ENCODE measurements around the gene LRIG2.
A peak's percentile ranks its signal among the peaks of the same experiment; 100 is the strongest.
"Not testable (repeated sequence)": the region's sequence is repeated elsewhere in the genome, so short reads cannot be mapped to it uniquely, and the experiment has no call there.

LRIG2 gene

DNA sequence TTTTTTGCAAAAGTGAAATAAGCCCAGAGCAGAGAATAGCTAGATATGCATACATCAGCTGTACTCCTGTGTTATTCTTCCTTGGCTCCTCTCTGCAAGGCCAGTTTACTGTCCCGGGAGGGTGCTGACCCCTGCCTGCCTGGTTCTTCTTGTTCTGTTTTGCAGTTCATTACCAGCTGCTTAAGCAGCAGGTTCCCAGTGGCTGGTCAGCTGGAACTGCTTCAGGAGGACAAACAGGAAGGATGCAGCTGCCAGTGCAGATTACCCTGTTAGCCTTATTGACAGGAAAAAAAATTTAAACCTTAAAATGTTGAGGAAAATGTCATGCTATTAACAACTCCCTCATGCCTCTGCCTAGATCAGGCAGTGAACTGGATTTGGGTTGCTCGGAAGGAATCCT lies 16.0 kb upstream of the LRIG2 start:
- Histone ChIP-seq H3K36me3 (no peaks in the 10 kb centered on the region), H3K4me3 (ENCODE audit: low read depth, low read length) (no peak overlapping the region), H3K9me3 (no peaks in the 10 kb centered on the region), H3K4me1 (peaks cover 27% of the 10 kb centered on the region), H3K27me3 (no peaks in the 10 kb centered on the region)
- TF ChIP-seq, protein P1, sequence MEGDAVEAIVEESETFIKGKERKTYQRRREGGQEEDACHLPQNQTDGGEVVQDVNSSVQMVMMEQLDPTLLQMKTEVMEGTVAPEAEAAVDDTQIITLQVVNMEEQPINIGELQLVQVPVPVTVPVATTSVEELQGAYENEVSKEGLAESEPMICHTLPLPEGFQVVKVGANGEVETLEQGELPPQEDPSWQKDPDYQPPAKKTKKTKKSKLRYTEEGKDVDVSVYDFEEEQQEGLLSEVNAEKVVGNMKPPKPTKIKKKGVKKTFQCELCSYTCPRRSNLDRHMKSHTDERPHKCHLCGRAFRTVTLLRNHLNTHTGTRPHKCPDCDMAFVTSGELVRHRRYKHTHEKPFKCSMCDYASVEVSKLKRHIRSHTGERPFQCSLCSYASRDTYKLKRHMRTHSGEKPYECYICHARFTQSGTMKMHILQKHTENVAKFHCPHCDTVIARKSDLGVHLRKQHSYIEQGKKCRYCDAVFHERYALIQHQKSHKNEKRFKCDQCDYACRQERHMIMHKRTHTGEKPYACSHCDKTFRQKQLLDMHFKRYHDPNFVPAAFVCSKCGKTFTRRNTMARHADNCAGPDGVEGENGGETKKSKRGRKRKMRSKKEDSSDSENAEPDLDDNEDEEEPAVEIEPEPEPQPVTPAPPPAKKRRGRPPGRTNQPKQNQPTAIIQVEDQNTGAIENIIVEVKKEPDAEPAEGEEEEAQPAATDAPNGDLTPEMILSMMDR (IDR thresholded peaks at IDR 0.05; ENCODE audit: low read depth, low read length), result peak; percentile 20
- DNase-seq, result peak; percentile 43

DNA sequence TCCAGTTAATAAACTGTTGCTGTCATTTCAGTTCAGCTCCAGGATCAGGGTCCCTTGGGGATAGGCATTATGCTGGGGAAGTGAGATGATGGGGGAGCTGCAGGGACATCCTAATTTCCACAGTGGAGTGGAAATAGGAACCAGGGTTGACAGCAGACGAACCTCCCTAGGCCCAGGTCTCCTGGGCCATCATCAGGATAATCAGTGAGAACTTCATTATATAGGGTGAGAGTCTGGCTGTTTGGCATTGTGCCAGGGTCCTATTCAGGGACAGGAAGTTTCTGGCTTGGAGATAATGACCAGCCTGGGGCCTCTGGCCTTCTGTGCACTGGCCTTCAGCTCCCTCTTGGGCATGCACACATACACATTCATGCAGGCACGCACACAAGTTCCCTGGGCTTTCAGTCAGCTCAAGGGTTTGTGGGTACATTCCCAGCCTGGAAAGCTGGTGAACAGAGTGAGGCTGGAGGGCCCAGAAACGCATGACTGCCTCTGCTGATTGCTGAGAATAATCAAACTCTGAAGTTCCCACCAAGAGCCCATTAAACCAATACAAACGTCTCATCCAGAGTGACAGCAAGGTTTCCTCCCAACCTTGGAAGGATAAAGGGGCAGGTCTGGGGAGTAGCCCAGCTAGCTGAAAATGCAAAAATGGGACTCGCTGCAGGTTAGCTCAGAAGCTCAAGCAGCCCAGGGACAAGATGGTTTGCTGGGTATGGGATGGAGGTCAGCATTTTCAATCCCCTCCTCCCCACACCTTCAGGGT lies 13.9 kb upstream of the LRIG2 start:
- no peaks in the 10 kb centered on the region for H3K9me3 ChIP-seq
- H3K27me3 ChIP-seq, result no peaks in the 10 kb centered on the region
- no peaks in the 10 kb centered on the region for H3K36me3 ChIP-seq
- H3K4me3 ChIP-seq (ENCODE audit: low read depth, low read length), result 0 out of 2 replicates have a peak overlapping the region, but pooled peaks have one; percentile 3
- TF ChIP-seq, protein P1 (IDR thresholded peaks at IDR 0.05; ENCODE audit: low read depth, low read length), result peak; percentile 18; the same call in 1 of the 2 replicates
- DNase-seq, result peak; percentile 91
- peaks cover 27% of the 10 kb centered on the region for H3K4me1 ChIP-seq

DNA sequence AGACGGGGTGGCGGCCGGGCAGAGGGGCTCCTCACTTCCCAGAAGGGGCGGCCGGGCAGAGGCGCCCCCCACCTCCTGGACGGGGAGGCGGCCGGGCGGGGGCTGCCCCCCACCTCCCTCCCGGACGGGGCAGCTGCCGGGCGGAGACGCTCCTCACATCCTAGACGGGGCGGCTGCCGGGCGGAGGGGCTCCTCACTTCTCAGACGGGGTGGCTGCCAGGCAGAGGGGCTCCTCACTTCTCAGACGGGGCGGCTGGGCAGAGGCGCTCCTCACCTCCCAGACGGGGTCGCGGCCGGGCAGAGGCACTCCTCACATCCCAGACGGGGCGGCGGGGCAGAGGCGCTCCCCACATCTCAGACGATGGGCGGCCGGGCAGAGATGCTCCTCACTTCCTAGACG lies 9.5 kb upstream of the LRIG2 start:
- not testable (repeated sequence) for H3K27me3 ChIP-seq; DNase-seq; H3K36me3 ChIP-seq; H3K4me3 ChIP-seq (ENCODE audit: low read depth, low read length); H3K9me3 ChIP-seq
- peaks cover 12% of the 10 kb centered on the region for H3K4me1 ChIP-seq

DNA sequence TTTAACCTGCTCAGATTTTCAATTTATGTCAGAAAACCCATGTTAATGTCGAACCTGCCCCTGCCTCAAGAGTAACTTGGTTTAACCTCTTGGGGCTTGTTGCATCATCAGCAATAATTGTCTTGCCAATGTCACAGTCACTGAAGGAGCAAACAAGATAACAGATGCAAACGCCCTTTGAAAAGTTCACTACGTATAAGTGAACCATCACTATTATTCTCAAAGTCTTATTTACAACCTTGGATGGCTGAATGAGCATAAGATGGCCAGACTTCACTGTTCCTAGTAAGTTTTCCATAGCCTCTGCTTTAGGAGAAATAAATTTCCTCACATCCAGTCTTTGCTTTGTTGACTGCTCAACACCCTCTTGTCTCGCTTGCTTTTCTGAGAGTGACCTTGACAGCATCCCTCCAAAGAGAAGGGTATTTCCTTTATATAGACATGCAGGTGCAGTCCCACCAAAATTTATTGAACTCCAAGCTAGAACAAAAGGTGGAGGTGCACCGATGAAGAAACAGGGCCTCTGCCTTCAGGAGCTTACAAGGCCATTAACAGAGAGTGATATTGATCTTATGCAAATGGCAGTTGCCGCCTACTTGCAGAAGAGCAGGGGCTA lies 749 bp upstream of the LRIG2 start:
- TF ChIP-seq, protein P1 (IDR thresholded peaks at IDR 0.05; ENCODE audit: low read depth, low read length), result no peak
- no peak for DNase-seq

DNA sequence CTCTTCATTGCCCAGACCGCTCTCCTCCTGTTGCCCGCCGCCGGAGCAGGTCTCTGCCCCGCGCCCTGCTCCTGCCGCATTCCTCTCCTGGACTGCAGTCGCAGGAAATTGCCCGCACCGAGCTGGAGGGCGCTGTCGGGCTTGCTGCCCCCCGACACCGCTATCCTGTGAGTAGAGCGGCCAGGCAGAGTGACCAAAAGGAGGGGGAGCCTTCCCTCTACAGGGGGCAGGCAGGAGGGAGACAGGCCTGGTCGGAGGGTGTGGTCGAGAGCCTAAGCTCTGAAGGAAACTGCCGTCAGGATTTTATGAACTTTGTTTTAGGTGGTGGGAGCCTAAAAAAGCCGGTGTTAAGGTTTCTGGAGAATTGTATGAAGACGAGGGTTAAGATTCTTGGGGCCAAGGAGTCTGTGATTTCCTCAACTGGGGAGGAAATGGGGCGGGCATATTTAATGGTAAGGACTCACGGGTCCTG lies 517 bp downstream of the LRIG2 start:
- Histone ChIP-seq H3K4me3 (ENCODE audit: low read depth, low read length) (peak overlapping the region; percentile 92), H3K36me3 (peaks cover 10% of the 10 kb centered on the region), H3K9me3 (no peaks in the 10 kb centered on the region), H3K4me1 (peaks cover 4% of the 10 kb centered on the region), H3K27me3 (no peaks in the 10 kb centered on the region)
- TF ChIP-seq, protein P1 (IDR thresholded peaks at IDR 0.05; ENCODE audit: low read depth, low read length), result peak; percentile 48
- no peak for DNase-seq

More for the DNA sequence above, 749 bp upstream of the LRIG2 start:
- Histone ChIP-seq H3K4me3 (ENCODE audit: low read depth, low read length) (peak overlapping the region; percentile 92), H3K36me3 (0 out of 2 replicates have a peak, but pooled peaks cover 3% of the 10 kb centered on the region), H3K27me3 (no peaks in the 10 kb centered on the region), H3K4me1 (peaks cover 4% of the 10 kb centered on the region), H3K9me3 (no peaks in the 10 kb centered on the region)

DNA sequence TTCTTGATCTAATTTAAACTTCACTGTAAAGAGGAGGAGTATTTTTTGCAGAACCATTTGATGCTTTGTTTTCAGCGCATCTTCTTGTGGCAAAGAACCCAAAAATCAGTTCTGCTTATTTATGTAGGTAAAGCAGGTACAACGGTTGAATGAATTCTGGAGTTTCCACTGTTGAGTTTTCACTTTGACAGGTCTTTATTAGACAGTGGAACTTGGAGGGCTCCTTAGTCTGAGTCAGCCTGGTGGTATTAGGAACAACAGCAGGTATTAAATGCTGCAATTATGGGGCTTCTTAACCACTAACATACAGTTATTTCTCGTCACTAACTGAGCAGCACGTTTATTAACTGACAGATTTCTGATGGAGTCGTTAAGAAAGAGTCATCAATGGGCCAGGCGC lies 1.2 kb downstream of the LRIG2 start:
- Histone ChIP-seq H3K36me3 (peaks cover 15% of the 10 kb centered on the region), H3K27me3 (no peaks in the 10 kb centered on the region), H3K4me3 (ENCODE audit: low read depth, low read length) (peak overlapping the region; percentile 92), H3K9me3 (no peaks in the 10 kb centered on the region), H3K4me1 (peaks cover 4% of the 10 kb centered on the region)
- TF ChIP-seq, protein P1 (IDR thresholded peaks at IDR 0.05; ENCODE audit: low read depth, low read length), result no peak
- no peak for DNase-seq

DNA sequence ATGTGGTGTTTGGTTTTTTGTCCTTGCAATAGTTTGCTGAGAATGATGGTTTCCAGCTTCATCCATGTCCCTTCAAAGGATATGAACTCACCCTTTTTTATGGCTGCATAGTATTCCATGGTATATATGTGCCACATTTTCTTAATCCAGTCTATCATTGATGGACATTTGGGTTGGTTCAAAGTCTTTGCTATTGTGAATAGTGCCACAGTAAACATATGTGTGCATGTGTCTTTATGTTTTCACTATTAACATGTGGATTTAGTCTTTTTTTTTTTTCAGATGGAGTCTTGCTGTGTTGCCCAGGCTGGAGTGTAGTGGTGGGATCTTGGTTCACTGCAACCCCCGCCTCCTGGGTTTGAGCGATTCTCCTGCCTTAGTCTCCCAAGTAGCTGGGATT lies 5.0 kb downstream of the LRIG2 start:
- peaks cover 26% of the 10 kb centered on the region for H3K36me3 ChIP-seq
- not testable (repeated sequence) for H3K4me3 ChIP-seq (ENCODE audit: low read depth, low read length); DNase-seq

More for the DNA sequence above, 5.0 kb downstream of the LRIG2 start:
- not testable (repeated sequence) for H3K4me1 ChIP-seq, H3K27me3 ChIP-seq, H3K9me3 ChIP-seq
